D721Med (cell line): ENCODE results near the gene WDR3.

Experiments
- DNase-seq: peaks from one replicate; pipeline ENCODE4 v3.0.0; 2011; ENCODE audit warnings: low spot score; ENCODE audit not compliant: insufficient read length
- FAIRE-seq: peaks from 2 replicates; lab custom pipeline; 2011; peaks lifted over from hg19 to GRCh38; lab: Jason Lieb, UNC
- CTCF ChIP-seq: IDR thresholded peaks from 2 replicates; pipeline ENCODE4 v1.5.1; 2012; ENCODE audit warnings: mild to moderate bottlenecking, control low read depth; ENCODE audit not compliant: insufficient read depth; ENCODE audit errors: missing control alignments

WDR3 gene

GRCh38 chr1:117933769-117934168, 4.2 kb downstream of the WDR3 start:
- no peak for TF ChIP-seq CTCF
- FAIRE-seq, result no peak
- DNase-seq, result no peak

GRCh38 chr1:117942293-117942692, 12.8 kb downstream of the WDR3 start:
- TF ChIP-seq CTCF, result no peak
- FAIRE-seq (no peak), DNase-seq (no peak)

- DNase-seq, result no peak
- no peak for TF ChIP-seq CTCF
- FAIRE-seq, result no peak
Observed at GRCh38 chr1:117952386-117952785, 22.8 kb downstream of the WDR3 start.

GRCh38 chr1:117959364-117959763, 29.8 kb downstream of the WDR3 start:
- DNase-seq (no peak), FAIRE-seq (no peak)
- TF ChIP-seq CTCF, result no peak

- DNase-seq (no peak), FAIRE-seq (no peak)
- TF ChIP-seq CTCF, result no peak
Observed at GRCh38 chr1:117964290-117965038, 34.9 kb downstream of the WDR3 start.

GRCh38 chr1:117967477-117967876, 37.9 kb downstream of the WDR3 start:
- FAIRE-seq (no peak), DNase-seq (no peak)
- peak; percentile 25 for TF ChIP-seq CTCF

- DNase-seq (no peak), FAIRE-seq (no peak)
- TF ChIP-seq CTCF, result no peak
Observed at GRCh38 chr1:117967881-117968280, 38.3 kb downstream of the WDR3 start.
